Left lung (tissue), 14 donors: Measurements from ENCODE around the gene SEPSECS. TPM values are rescaled to one million over a fixed set of nuclear protein-coding genes. Genes with fewer than 3 reads are reported as not detected.
A peak's percentile ranks its signal among the peaks of the same experiment; 100 is the strongest.

Source experiments
- ATAC-seq: fragments of 200-7000 bp; cut with Tn5 transposase; one replicate; pipeline ENCODE4 v1.9.1; 2020; ENCODE audit warnings: moderate library complexity
- DNase-seq, 4 donors: peaks; one replicate each; pipeline ENCODE4 v3.0.0-alpha.2; 2013 to 2020
- H3K27ac ChIP-seq, 2 donors: fragments of 200-600 bp; sonication (generic) in 1 of 2; one replicate each; pipeline versions ENCODE4 v1.5.0 to v1.8.0; 2020 to 2021
- H3K27me3 ChIP-seq, 2 donors: fragments of 200-600 bp; sonication (generic) in 1 of 2; one replicate each; pipeline versions ENCODE4 v1.5.0 to v1.8.0; 2020 to 2021
- H3K36me3 ChIP-seq, 2 donors: fragments of 200-600 bp; sonication (generic) in 1 of 2; one replicate each; pipeline versions ENCODE4 v1.5.0 to v1.8.0; 2020 to 2021
- H3K4me1 ChIP-seq, 2 donors: fragments of 200-600 bp; one replicate each; pipeline ENCODE4 v1.8.0; 2021
- H3K4me3 ChIP-seq, 2 donors: fragments of 200-600 bp; sonication (generic) in 1 of 2; one replicate each; pipeline versions ENCODE4 v1.5.0 to v1.8.0; 2020 to 2021; ENCODE audit warnings: mild to moderate bottlenecking in 1 of 2
- H3K9me3 ChIP-seq, 2 donors: fragments of 200-600 bp; sonication (generic) in 1 of 2; one replicate each; pipeline versions ENCODE4 v1.5.0 to v1.8.0; 2020 to 2021
- CTCF ChIP-seq, 2 donors: fragments of 200-600 bp; sonication (generic) in 1 of 2; IDR thresholded peaks; one replicate each; pipeline versions ENCODE4 v1.5.0 to v1.8.0; 2021; ENCODE audit warnings: antibody characterized with exemption in 2 of 2
- intact Hi-C, 2 donors: fragments of 100-400 bp; cut with DNase I; formaldehyde crosslinking; loops; one replicate each; pipeline versions ENCODE4 v1.11.2 to v1.14.2; 2022
- long read RNA-seq, 12 donors: library from polyadenylated mRNA in 2 of 12; unstranded in 2 of 12; transcript quantifications; one replicate each; pipeline ENCODE4 v2.0.0 and lab custom pipeline, GENCODE V29; 2019 to 2026
- polyA plus RNA-seq, 6 donors: library from polyadenylated mRNA; unstranded; fragments of 120-200 nt; gene quantifications; one replicate each; pipeline ENCODE4 v1.2.1, GENCODE V29; 2013; ENCODE audit not compliant: insufficient read length in 6 of 6
- total RNA-seq, 2 donors: library from RNA; stranded (reverse); fragmentation: NEBNext Ultra II Directional; extraction: Animal tissue kit (Norgen Biotek cat#: 25700); gene quantifications; one replicate each; pipeline ENCODE4 v1.2.1, GENCODE V29; 2021
- donor health status: DM: no; HTN: yes; CAD: no.
- donor health status: DM: no; HTN: no; CAD: no.

SEPSECS gene
- total RNA-seq (1 to 10 TPM; 8.2 to 9.1 TPM), polyA plus RNA-seq (10 to 100 TPM; 13.0 to 18.9 (median 15.1) TPM)
- long read RNA-seq, donor 1, full-length matches to known transcripts, result 3 of 3 reads
- long read RNA-seq, donor 1, partial matches to known transcripts, result 0 of 3 reads
- long read RNA-seq, donor 1, other reads (novel, unspliced or antisense), result 0 of 3 reads
- long read RNA-seq, donor 2, full-length matches to known transcripts, result 1 of 1 reads
- long read RNA-seq, donor 2, partial matches to known transcripts, result 0 of 1 reads
- long read RNA-seq, donor 2, other reads (novel, unspliced or antisense), result 0 of 1 reads
- long read RNA-seq, donor 3, full-length matches to known transcripts, result 1 of 1 reads
- long read RNA-seq, donor 3, partial matches to known transcripts, result 0 of 1 reads
- long read RNA-seq, donor 3, other reads (novel, unspliced or antisense), result 0 of 1 reads
- long read RNA-seq, donor 4, full-length matches to known transcripts, result 1 of 1 reads
- long read RNA-seq, donor 4, partial matches to known transcripts, result 0 of 1 reads
- long read RNA-seq, donor 4, other reads (novel, unspliced or antisense), result 0 of 1 reads
- long read RNA-seq, donor 5, full-length matches to known transcripts, result 2 of 2 reads
- long read RNA-seq, donor 5, partial matches to known transcripts, result 0 of 2 reads
- long read RNA-seq, donor 5, other reads (novel, unspliced or antisense), result 0 of 2 reads
- long read RNA-seq, donor 6, full-length matches to known transcripts, result 1 of 1 reads
- long read RNA-seq, donor 6, partial matches to known transcripts, result 0 of 1 reads
- long read RNA-seq, donor 6, other reads (novel, unspliced or antisense), result 0 of 1 reads
- long read RNA-seq, donor 7, full-length matches to known transcripts, result 1 of 1 reads
- long read RNA-seq, donor 7, partial matches to known transcripts, result 0 of 1 reads
- long read RNA-seq, donor 7, other reads (novel, unspliced or antisense), result 0 of 1 reads
- long read RNA-seq, donor 8, full-length matches to known transcripts, result 2 of 2 reads
- long read RNA-seq, donor 8, partial matches to known transcripts, result 0 of 2 reads
- long read RNA-seq, donor 8, other reads (novel, unspliced or antisense), result 0 of 2 reads
- long read RNA-seq, donor 9, result 0 reads
- long read RNA-seq, donor 10, result 0 reads
- long read RNA-seq, donor 11, full-length matches to known transcripts, result 2 of 2 reads
- long read RNA-seq, donor 11, partial matches to known transcripts, result 0 of 2 reads
- long read RNA-seq, donor 11, other reads (novel, unspliced or antisense), result 0 of 2 reads
- long read RNA-seq, donor 12, partial matches to known transcripts, result 41 of 50 reads
- long read RNA-seq, donor 12, other reads (novel, unspliced or antisense), result 8 of 50 reads

GRCh38 chr4:25159837-25160713 lies at the start of gene SEPSECS:
Gene SEPSECS (minus strand): TSS chr4:25160449. CDS start chr4:25160369, 80 bp downstream.
- DNase-seq, result peak; percentile 97 to 99 (median 98)
- Histone ChIP-seq H3K27ac (peak within 1 kb of the TSS; percentile 96), H3K4me3 (peak within 1 kb of the TSS; percentile 59 to 81), H3K36me3 (peaks cover 0 to 5% of the 10 kb centered on the region in 2 donors), H3K9me3 (no peaks in the 10 kb centered on the region), H3K27me3 (no peaks in the 10 kb centered on the region), H3K4me1 (peaks cover 0 to 40% of the 10 kb centered on the region in 2 donors)
- intact Hi-C loops, result no loop called here
- peak; percentile 93 for ATAC-seq
- no peak for TF ChIP-seq CTCF (IDR thresholded peaks at IDR 0.05)

- Histone ChIP-seq H3K27ac (no peak overlapping the region), H3K36me3 (no peaks in the 10 kb centered on the region), H3K4me1 (no peaks in the 10 kb centered on the region), H3K4me3 (no peak overlapping the region), H3K9me3 (peaks cover 0 to 22% of the 10 kb centered on the region in 2 donors), H3K27me3 (no peaks in the 10 kb centered on the region)
- ATAC-seq, result no peak
- TF ChIP-seq CTCF (IDR thresholded peaks at IDR 0.05), result no peak
- intact Hi-C loops, result no loop called here
- no peak for DNase-seq
These were observed 49.5 kb upstream of the SEPSECS start for GRCh38 chr4:25209702-25210101.

GRCh38 chr4:25207997-25208396 lies 47.7 kb upstream of the SEPSECS start:
- H3K36me3 ChIP-seq, result no peaks in the 10 kb centered on the region
- DNase-seq, result no peak
- H3K4me1 ChIP-seq, result no peaks in the 10 kb centered on the region
- no peak for TF ChIP-seq CTCF (IDR thresholded peaks at IDR 0.05)
- no peak for ATAC-seq
- no peaks in the 10 kb centered on the region for H3K27me3 ChIP-seq
- no peak overlapping the region for H3K27ac ChIP-seq
- intact Hi-C loops, result no loop called here
- peaks cover 0 to 14% of the 10 kb centered on the region in 2 donors for H3K9me3 ChIP-seq
- H3K4me3 ChIP-seq, result no peak overlapping the region

DNA sequence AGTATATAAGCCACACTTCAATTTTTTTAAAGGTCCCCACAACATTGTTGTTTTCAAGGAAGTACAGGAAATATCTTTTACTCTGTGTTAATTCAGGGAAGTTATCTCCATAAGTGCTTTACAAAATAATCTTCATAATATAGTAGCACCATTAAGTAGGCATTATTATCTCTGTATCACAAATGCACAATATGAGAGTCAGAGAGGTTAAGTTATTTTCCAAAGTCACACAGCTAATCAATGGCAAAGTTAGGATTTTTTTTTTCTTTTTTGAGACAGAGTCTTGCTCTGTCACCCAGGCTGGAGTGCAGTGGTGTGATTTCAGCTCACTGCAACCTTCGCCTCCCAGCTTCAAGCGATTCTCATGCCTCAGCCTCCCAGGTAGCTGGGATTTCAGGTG lies 38.5 kb upstream of the SEPSECS start:
- Histone ChIP-seq H3K4me3 (no peak overlapping the region), H3K9me3 (no peaks in the 10 kb centered on the region), H3K27me3 (no peaks in the 10 kb centered on the region), H3K36me3 (no peaks in the 10 kb centered on the region), H3K27ac (no peak overlapping the region), H3K4me1 (no peaks in the 10 kb centered on the region)
- TF ChIP-seq CTCF (IDR thresholded peaks at IDR 0.05), result no peak
- ATAC-seq (no peak), DNase-seq (no peak)
- intact Hi-C loops, result no loop called here
